ENCODE data around the gene SFMBT2.

Gene SFMBT2

GRCh38 chr10:7424315-7424714 lies 13.5 kb upstream of the SFMBT2 start:
- DNase-seq = peak in 1 of 2 donors; percentile 27
- Histone ChIP-seq H4K91ac (ENCODE audit: low read depth, low read length) (no peak overlapping the region), H4K8ac (ENCODE audit: low read depth, low read length) (no peak overlapping the region), H3K23ac (ENCODE audit: low read length) (no peak overlapping the region), H2BK5ac (ENCODE audit: low read depth, low read length, poor library complexity) (no peak overlapping the region), H3K4me2 (ENCODE audit: low read length) (no peak overlapping the region), H3K4me3 (ENCODE audit: low read depth, low read length) (no peak overlapping the region), H3K4ac (ENCODE audit: low read depth, low read length) (no peak overlapping the region), H4K12ac (ENCODE audit: low read depth, low read length) (peak overlapping the region; percentile 46), H2BK12ac (ENCODE audit: low read length) (no peak overlapping the region), H3K9ac (ENCODE audit: low read length) (no peak overlapping the region), H3K36me3 (ENCODE audit: control insufficient read depth in 1 of 2, insufficient read depth in 2 of 2, low read length in 2 of 2) (no peaks in the 10 kb centered on the region), H3K18ac (ENCODE audit: low read length) (no peak overlapping the region), H3K79me2 (ENCODE audit: control insufficient read depth, insufficient read depth, low read length, poor library complexity) (no peaks in the 10 kb centered on the region), H3K79me1 (ENCODE audit: low read length) (no peaks in the 10 kb centered on the region), H3K14ac (ENCODE audit: low read length) (no peak overlapping the region), H3K4me1 (ENCODE audit: control insufficient read depth in 1 of 2, insufficient read depth in 2 of 2, low read length in 2 of 2) (no peaks in the 10 kb centered on the region), H2AFZ (ENCODE audit: insufficient read depth, low read length, poor library complexity) (no peak overlapping the region), H3K9me3 (ENCODE audit: insufficient read depth, low read depth, low read length) (no peaks in the 10 kb centered on the region), H3K27ac (ENCODE audit: low read depth, low read length) (no peak overlapping the region), H3K27me3 (ENCODE audit: insufficient read depth, low read length) (no peaks in the 10 kb centered on the region), H2AK5ac (ENCODE audit: low read length) (no peak overlapping the region), H2BK120ac (ENCODE audit: insufficient read depth, low read length, poor library complexity) (no peak overlapping the region)
- no CpG with 5 or more reads among the region's 12 CpGs for WGBS (ENCODE audit: extremely low coverage, insufficient coverage, insufficient read length)

- no peaks in the 10 kb centered on the region for H3K36me3 ChIP-seq (ENCODE audit: control insufficient read depth in 1 of 2, insufficient read depth in 2 of 2, low read length in 2 of 2)
- H3K79me1 ChIP-seq (ENCODE audit: low read length) = no peaks in the 10 kb centered on the region
- no peak overlapping the region for H3K14ac ChIP-seq (ENCODE audit: low read length)
- no peaks in the 10 kb centered on the region for H3K4me1 ChIP-seq (ENCODE audit: control insufficient read depth in 1 of 2, insufficient read depth in 2 of 2, low read length in 2 of 2)
- H3K9me3 ChIP-seq (ENCODE audit: insufficient read depth, low read depth, low read length) = no peaks in the 10 kb centered on the region
- no peak overlapping the region for H4K8ac ChIP-seq (ENCODE audit: low read depth, low read length)
- H3K27ac ChIP-seq (ENCODE audit: low read depth, low read length) = no peak overlapping the region
- H3K27me3 ChIP-seq (ENCODE audit: insufficient read depth, low read length) = no peaks in the 10 kb centered on the region
- H4K12ac ChIP-seq (ENCODE audit: low read depth, low read length) = no peak overlapping the region
- H2AK5ac ChIP-seq (ENCODE audit: low read length) = no peak overlapping the region
- no peak overlapping the region for H2BK120ac ChIP-seq (ENCODE audit: insufficient read depth, low read length, poor library complexity)
- H3K79me2 ChIP-seq (ENCODE audit: control insufficient read depth, insufficient read depth, low read length, poor library complexity) = no peaks in the 10 kb centered on the region
- H2BK12ac ChIP-seq (ENCODE audit: low read length) = no peak overlapping the region
- no peak overlapping the region for H3K9ac ChIP-seq (ENCODE audit: low read length)
- H2BK5ac ChIP-seq (ENCODE audit: low read depth, low read length, poor library complexity) = no peak overlapping the region
- no CpG with 5 or more reads among the region's 6 CpGs for WGBS (ENCODE audit: extremely low coverage, insufficient coverage, insufficient read length)
- no peak overlapping the region for H3K18ac ChIP-seq (ENCODE audit: low read length)
- H2AFZ ChIP-seq (ENCODE audit: insufficient read depth, low read length, poor library complexity) = no peak overlapping the region
- DNase-seq = no peak
- no peak overlapping the region for H3K4me3 ChIP-seq (ENCODE audit: low read depth, low read length)
- no peak overlapping the region for H3K4ac ChIP-seq (ENCODE audit: low read depth, low read length)
- no peak overlapping the region for H3K23ac ChIP-seq (ENCODE audit: low read length)
- no peak overlapping the region for H4K91ac ChIP-seq (ENCODE audit: low read depth, low read length)
- H3K4me2 ChIP-seq (ENCODE audit: low read length) = no peak overlapping the region
Measured at GRCh38 chr10:7423521-7423920, 12.7 kb upstream of the SFMBT2 start.

GRCh38 chr10:7421526-7421925 lies 10.7 kb upstream of the SFMBT2 start:
- no peak overlapping the region for H3K4me2 ChIP-seq (ENCODE audit: low read length)
- H2AK5ac ChIP-seq (ENCODE audit: low read length) = no peak overlapping the region
- H3K4me1 ChIP-seq (ENCODE audit: control insufficient read depth in 1 of 2, insufficient read depth in 2 of 2, low read length in 2 of 2) = no peaks in the 10 kb centered on the region
- H4K8ac ChIP-seq (ENCODE audit: low read depth, low read length) = no peak overlapping the region
- no peak overlapping the region for H3K4ac ChIP-seq (ENCODE audit: low read depth, low read length)
- WGBS (ENCODE audit: extremely low coverage, insufficient coverage, insufficient read length) = no CpG with 5 or more reads among the region's 1 CpG
- no peak overlapping the region for H4K91ac ChIP-seq (ENCODE audit: low read depth, low read length)
- H3K9me3 ChIP-seq (ENCODE audit: insufficient read depth, low read depth, low read length) = no peaks in the 10 kb centered on the region
- H3K36me3 ChIP-seq (ENCODE audit: control insufficient read depth in 1 of 2, insufficient read depth in 2 of 2, low read length in 2 of 2) = no peaks in the 10 kb centered on the region
- no peak overlapping the region for H3K14ac ChIP-seq (ENCODE audit: low read length)
- no peaks in the 10 kb centered on the region for H3K27me3 ChIP-seq (ENCODE audit: insufficient read depth, low read length)
- no peak overlapping the region for H3K27ac ChIP-seq (ENCODE audit: low read depth, low read length)
- no peak overlapping the region for H3K4me3 ChIP-seq (ENCODE audit: low read depth, low read length)
- no peak overlapping the region for H4K12ac ChIP-seq (ENCODE audit: low read depth, low read length)
- no peaks in the 10 kb centered on the region for H3K79me1 ChIP-seq (ENCODE audit: low read length)
- H3K23ac ChIP-seq (ENCODE audit: low read length) = no peak overlapping the region
- no peak overlapping the region for H2BK12ac ChIP-seq (ENCODE audit: low read length)
- no peak for DNase-seq
- no peak overlapping the region for H2BK5ac ChIP-seq (ENCODE audit: low read depth, low read length, poor library complexity)
- H2BK120ac ChIP-seq (ENCODE audit: insufficient read depth, low read length, poor library complexity) = no peak overlapping the region
- H3K79me2 ChIP-seq (ENCODE audit: control insufficient read depth, insufficient read depth, low read length, poor library complexity) = no peaks in the 10 kb centered on the region
- no peak overlapping the region for H2AFZ ChIP-seq (ENCODE audit: insufficient read depth, low read length, poor library complexity)
- H3K18ac ChIP-seq (ENCODE audit: low read length) = no peak overlapping the region
- H3K9ac ChIP-seq (ENCODE audit: low read length) = no peak overlapping the region

- Histone ChIP-seq H3K4me1 (ENCODE audit: control insufficient read depth in 1 of 2, insufficient read depth in 2 of 2, low read length in 2 of 2) (no peaks in the 10 kb centered on the region), H3K14ac (ENCODE audit: low read length) (no peak overlapping the region), H4K91ac (ENCODE audit: low read depth, low read length) (no peak overlapping the region), H3K9me3 (ENCODE audit: insufficient read depth, low read depth, low read length) (no peaks in the 10 kb centered on the region), H3K79me1 (ENCODE audit: low read length) (no peaks in the 10 kb centered on the region), H2BK120ac (ENCODE audit: insufficient read depth, low read length, poor library complexity) (no peak overlapping the region), H3K27ac (ENCODE audit: low read depth, low read length) (no peak overlapping the region), H3K79me2 (ENCODE audit: control insufficient read depth, insufficient read depth, low read length, poor library complexity) (no peaks in the 10 kb centered on the region), H3K27me3 (ENCODE audit: insufficient read depth, low read length) (no peaks in the 10 kb centered on the region), H2AK5ac (ENCODE audit: low read length) (no peak overlapping the region), H3K4ac (ENCODE audit: low read depth, low read length) (no peak overlapping the region), H2BK12ac (ENCODE audit: low read length) (no peak overlapping the region), H3K9ac (ENCODE audit: low read length) (no peak overlapping the region), H3K4me2 (ENCODE audit: low read length) (no peak overlapping the region), H3K23ac (ENCODE audit: low read length) (no peak overlapping the region), H3K4me3 (ENCODE audit: low read depth, low read length) (no peak overlapping the region), H3K36me3 (ENCODE audit: control insufficient read depth in 1 of 2, insufficient read depth in 2 of 2, low read length in 2 of 2) (no peaks in the 10 kb centered on the region), H2AFZ (ENCODE audit: insufficient read depth, low read length, poor library complexity) (no peak overlapping the region), H4K12ac (ENCODE audit: low read depth, low read length) (no peak overlapping the region), H3K18ac (ENCODE audit: low read length) (no peak overlapping the region), H4K8ac (ENCODE audit: low read depth, low read length) (no peak overlapping the region), H2BK5ac (ENCODE audit: low read depth, low read length, poor library complexity) (no peak overlapping the region)
- DNase-seq = no peak
- no CpG with 5 or more reads among the region's 8 CpGs for WGBS (ENCODE audit: extremely low coverage, insufficient coverage, insufficient read length)
Measured at GRCh38 chr10:7419998-7420397, 9.2 kb upstream of the SFMBT2 start.

All from trophoblast cell (in vitro differentiated cells and primary cell).